CD14-positive monocyte (primary cell): Measurements from ENCODE around the gene SLIT3. TPM values are rescaled to one million over a fixed set of nuclear protein-coding genes. Genes with fewer than 3 reads are reported as not detected.

ENCODE experiments used
- DNase-seq, 3 donors: peaks; one replicate each; pipeline ENCODE4 v3.0.0-alpha.2; 2011 to 2022
- H2AFZ ChIP-seq: 2 replicates; pipeline ENCODE4 v1.6.0; 2012; ENCODE audit warnings: mild to moderate bottlenecking, low read depth, low read length, inconsistent platforms; ENCODE audit not compliant: insufficient read depth, poor library complexity, severe bottlenecking
- H3K27ac ChIP-seq, 2 donors: 1 replicate in 1 of 2; 2 replicates in 1 of 2; pipeline ENCODE4 v1.5.1; 2012 to 2013; ENCODE audit warnings: low read length in 2 of 2, control low read depth in 1 of 2, inconsistent platforms in 1 of 2, low read depth in 1 of 2, mild to moderate bottlenecking in 1 of 2
- H3K27me3 ChIP-seq, 2 donors: one replicate each; pipeline versions ENCODE4 v1.6.0 to v1.6.1; 2011 to 2013; ENCODE audit warnings: low read length in 2 of 2; ENCODE audit not compliant: control insufficient read depth in 2 of 2, insufficient read depth in 2 of 2
- H3K36me3 ChIP-seq, 2 donors: replicated peaks in 1 of 2; 1 replicate in 1 of 2; 2 replicates in 1 of 2; pipeline versions ENCODE4 v1.5.1 to v1.6.1; 2012 to 2013; ENCODE audit warnings: low read length in 2 of 2, control low read depth in 1 of 2, inconsistent platforms in 1 of 2, mild to moderate bottlenecking in 1 of 2; ENCODE audit not compliant: insufficient read depth in 2 of 2, control insufficient read depth in 1 of 2
- H3K4me1 ChIP-seq, 2 donors: 1 replicate in 1 of 2; 2 replicates in 1 of 2; pipeline versions ENCODE4 v1.5.1 to v1.6.1; 2012 to 2013; ENCODE audit warnings: low read length in 2 of 2, control low read depth in 1 of 2, inconsistent platforms in 1 of 2, mild to moderate bottlenecking in 1 of 2, moderate library complexity in 1 of 2; ENCODE audit not compliant: insufficient read depth in 2 of 2, control insufficient read depth in 1 of 2
- H3K4me2 ChIP-seq: replicated peaks from 2 replicates; pipeline ENCODE3; 2012; ENCODE audit warnings: low read length, moderate library complexity, mild to moderate bottlenecking; ENCODE audit not compliant: poor library complexity, severe bottlenecking; ENCODE audit errors: extremely low read depth
- H3K4me3 ChIP-seq, 3 experiments: fragments of 200-600 bp in 1 of 3; sonication (generic) in 1 of 3; replicated peaks in 1 of 3; 1 replicate in 2 of 3; 2 replicates in 1 of 3; pipeline ENCODE4 v1.5.1; 2011 to 2013; ENCODE audit warnings: low read length in 3 of 3, mild to moderate bottlenecking in 3 of 3, control low read depth in 2 of 3, low read depth in 2 of 3, inconsistent platforms in 1 of 3, moderate library complexity in 1 of 3
- H3K79me2 ChIP-seq: 2 replicates; pipeline ENCODE4 v1.6.0; 2012; ENCODE audit warnings: mild to moderate bottlenecking, control low read depth, inconsistent platforms, low read length, moderate library complexity; ENCODE audit not compliant: insufficient read depth
- H3K9ac ChIP-seq: 2 replicates; pipeline ENCODE4 v1.6.0; 2017; ENCODE audit warnings: low read length, mild to moderate bottlenecking; ENCODE audit not compliant: insufficient read depth, poor library complexity, severe bottlenecking
- H3K9me3 ChIP-seq, 2 donors: replicated peaks in 1 of 2; 1 replicate in 1 of 2; 2 replicates in 1 of 2; pipeline versions ENCODE4 v1.5.1 to v1.6.1; 2012 to 2013; ENCODE audit warnings: low read length in 2 of 2, control low read depth in 1 of 2; ENCODE audit not compliant: control insufficient read depth in 1 of 2, insufficient read depth in 1 of 2
- H4K20me1 ChIP-seq: 2 replicates; pipeline ENCODE4 v1.6.0; 2012; ENCODE audit warnings: mild to moderate bottlenecking, low read length, control low read depth, moderate library complexity; ENCODE audit not compliant: insufficient read depth
- H3K27ac Mint-ChIP-seq, 7 donors: one replicate each; pipeline ENCODE4 v1.8.0; 2020; ENCODE audit warnings: mild to moderate bottlenecking in 7 of 7, mixed read lengths in 7 of 7, moderate library complexity in 6 of 7, inconsistent platforms in 2 of 7
- H3K27me3 Mint-ChIP-seq, 3 donors: one replicate each; pipeline ENCODE4 v1.8.0; 2021 to 2022; ENCODE audit warnings: low read depth in 3 of 3, mild to moderate bottlenecking in 3 of 3, mixed read lengths in 3 of 3, moderate library complexity in 3 of 3, inconsistent platforms in 1 of 3
- H3K36me3 Mint-ChIP-seq, 2 donors: one replicate each; pipeline ENCODE4 v1.8.0; 2020; ENCODE audit warnings: mixed read lengths in 2 of 2, inconsistent platforms in 1 of 2, mild to moderate bottlenecking in 1 of 2
- H3K4me1 Mint-ChIP-seq: one replicate; pipeline ENCODE4 v1.8.0; 2020; ENCODE audit warnings: mild to moderate bottlenecking, mixed read lengths
- H3K4me3 Mint-ChIP-seq, 2 donors: one replicate each; pipeline ENCODE4 v1.8.0; 2020; ENCODE audit warnings: mild to moderate bottlenecking in 2 of 2, mixed read lengths in 2 of 2, moderate library complexity in 1 of 2
- H3K9me3 Mint-ChIP-seq, 7 donors: one replicate each; pipeline ENCODE4 v1.8.0; 2020 to 2022; ENCODE audit warnings: mixed read lengths in 7 of 7, mild to moderate bottlenecking in 6 of 7, moderate library complexity in 6 of 7, inconsistent platforms in 2 of 7
- WGBS: methylation state at CpG from one replicate; pipeline ENCODE4 v1.1.5; 2013; ENCODE audit warnings: missing lambda C conversion rate; ENCODE audit not compliant: insufficient coverage; 5-methylcytosine and 5-hydroxymethylcytosine counted together
- intact Hi-C, 2 donors: fragments of 100-400 bp; cut with micrococcal nuclease; formaldehyde crosslinking; loops; one replicate each; pipeline versions ENCODE4 v1.15.0 to v1.15.1; 2023
- polyA plus RNA-seq, 3 donors: library from polyadenylated mRNA; depleted of rRNA in 1 of 3; unstranded in 2 of 3; stranded (reverse) in 1 of 3; fragments of 300-500 nt in 2 of 3; fragments of >200 nt in 1 of 3; fragmentation: Illumina TruSeq in 2 of 3; gene quantifications; 1 replicate in 2 of 3; 2 replicates in 1 of 3; pipeline ENCODE4 v1.2.3, GENCODE V29; 2012 to 2021
- TF ChIP-seq, protein P1 (sequence below): fragments of 200-600 bp; IDR thresholded peaks from one replicate; pipeline ENCODE4 v1.8.0; 2022; ENCODE audit warnings: antibody characterized with exemption, mild to moderate bottlenecking

Gene SLIT3
- polyA plus RNA-seq, 3 donors = not detected

DNA sequence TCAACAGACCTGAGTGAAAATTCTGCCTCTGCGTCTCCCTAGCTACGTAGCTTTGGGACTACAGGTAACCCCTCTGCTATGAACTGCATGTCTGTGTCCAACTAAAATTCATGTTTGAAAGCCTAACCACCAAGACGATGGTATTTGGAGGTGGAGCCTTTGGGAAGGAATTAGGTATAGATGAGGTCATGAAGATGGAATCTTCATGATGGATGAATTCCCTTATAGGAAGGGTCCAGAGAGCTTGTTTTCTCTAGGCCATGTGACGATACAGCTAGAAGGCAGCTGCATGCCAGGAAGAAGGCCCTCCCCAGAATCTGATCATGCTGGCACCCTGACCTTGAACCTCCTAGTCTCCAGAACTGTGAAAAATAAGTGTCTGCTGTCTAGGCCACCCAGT lies 296.4 kb downstream of the SLIT3 start:
- Mint-ChIP-seq H3K27me3 (peaks cover 0 to 7% (median 5%) of the 10 kb centered on the region in 3 donors), H3K4me3 (no peak overlapping the region), H3K4me1 (no peaks in the 10 kb centered on the region), H3K27ac (no peak overlapping the region), H3K9me3 (peaks cover 0 to 1% (median 0%) of the 10 kb centered on the region in 7 donors), H3K36me3 (no peaks in the 10 kb centered on the region)
- 100% methylated on average over 2 of the region's 4 CpGs for WGBS
- Histone ChIP-seq H3K4me1 (no peaks in the 10 kb centered on the region), H3K27me3 (no peaks in the 10 kb centered on the region), H3K4me2 (no peak overlapping the region), H3K9me3 (no peaks in the 10 kb centered on the region), H2AFZ (no peak overlapping the region), H3K9ac (no peak overlapping the region), H3K36me3 (no peaks in the 10 kb centered on the region), H3K79me2 (no peaks in the 10 kb centered on the region), H4K20me1 (no peaks in the 10 kb centered on the region), H3K27ac (no peak overlapping the region), H3K4me3 (no peak overlapping the region)
- TF ChIP-seq, protein P1, sequence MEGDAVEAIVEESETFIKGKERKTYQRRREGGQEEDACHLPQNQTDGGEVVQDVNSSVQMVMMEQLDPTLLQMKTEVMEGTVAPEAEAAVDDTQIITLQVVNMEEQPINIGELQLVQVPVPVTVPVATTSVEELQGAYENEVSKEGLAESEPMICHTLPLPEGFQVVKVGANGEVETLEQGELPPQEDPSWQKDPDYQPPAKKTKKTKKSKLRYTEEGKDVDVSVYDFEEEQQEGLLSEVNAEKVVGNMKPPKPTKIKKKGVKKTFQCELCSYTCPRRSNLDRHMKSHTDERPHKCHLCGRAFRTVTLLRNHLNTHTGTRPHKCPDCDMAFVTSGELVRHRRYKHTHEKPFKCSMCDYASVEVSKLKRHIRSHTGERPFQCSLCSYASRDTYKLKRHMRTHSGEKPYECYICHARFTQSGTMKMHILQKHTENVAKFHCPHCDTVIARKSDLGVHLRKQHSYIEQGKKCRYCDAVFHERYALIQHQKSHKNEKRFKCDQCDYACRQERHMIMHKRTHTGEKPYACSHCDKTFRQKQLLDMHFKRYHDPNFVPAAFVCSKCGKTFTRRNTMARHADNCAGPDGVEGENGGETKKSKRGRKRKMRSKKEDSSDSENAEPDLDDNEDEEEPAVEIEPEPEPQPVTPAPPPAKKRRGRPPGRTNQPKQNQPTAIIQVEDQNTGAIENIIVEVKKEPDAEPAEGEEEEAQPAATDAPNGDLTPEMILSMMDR = no peak
- intact Hi-C loops = no loop called here
- DNase-seq = no peak

DNA sequence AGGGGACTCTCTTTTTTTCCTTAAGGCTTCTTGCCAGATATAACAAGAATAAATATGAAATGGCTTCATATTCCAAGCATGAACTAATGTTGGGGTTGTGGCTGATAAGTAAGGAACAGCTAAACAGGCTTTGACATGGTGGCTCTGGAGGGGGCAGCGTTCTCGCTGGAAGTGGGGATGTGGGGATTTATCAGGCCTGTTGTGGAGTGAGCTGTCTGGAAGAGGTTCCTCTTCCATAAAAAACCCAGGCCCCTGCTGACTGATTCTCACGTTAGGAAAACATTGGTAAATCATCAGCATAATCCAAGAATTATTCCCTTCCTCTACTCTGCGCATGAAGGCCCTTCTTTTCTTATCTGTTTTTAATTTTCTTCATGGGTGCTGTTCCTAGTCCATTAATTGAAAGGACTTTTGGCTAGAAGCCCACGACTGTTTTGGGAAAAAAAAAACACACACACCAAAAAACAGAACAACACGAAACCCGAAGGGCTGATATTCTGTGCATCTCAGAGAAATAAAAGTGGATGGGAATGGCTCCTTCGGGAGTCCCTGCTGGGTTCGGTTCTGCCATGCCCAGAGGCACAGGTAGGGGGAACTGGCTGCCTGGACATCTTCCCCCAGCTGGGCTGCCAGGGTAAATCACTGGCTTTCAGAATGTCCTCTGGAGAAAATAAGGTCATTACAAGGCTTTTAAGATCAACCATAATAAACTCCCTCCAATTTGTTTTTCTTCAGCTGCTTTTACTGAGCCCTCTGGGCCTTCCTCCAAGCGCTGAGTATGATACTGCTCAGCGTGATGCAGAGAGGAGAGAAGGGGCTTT lies 297.0 kb downstream of the SLIT3 start:
- intact Hi-C loops = no loop called here
- H3K4me1 ChIP-seq = no peaks in the 10 kb centered on the region
- WGBS = 92% methylated on average over 4 of the region's 11 CpGs
- H2AFZ ChIP-seq = no peak overlapping the region
- TF ChIP-seq, protein P1 = no peak
- no peak overlapping the region for H3K27ac Mint-ChIP-seq
- H3K27me3 Mint-ChIP-seq = peaks cover 0 to 4% (median 3%) of the 10 kb centered on the region in 3 donors
- H3K4me2 ChIP-seq = no peak overlapping the region
- no peaks in the 10 kb centered on the region for H3K9me3 ChIP-seq
- H4K20me1 ChIP-seq = no peaks in the 10 kb centered on the region
- no peak overlapping the region for H3K4me3 Mint-ChIP-seq
- peaks cover 0 to 1% (median 0%) of the 10 kb centered on the region in 7 donors for H3K9me3 Mint-ChIP-seq
- no peak overlapping the region for H3K9ac ChIP-seq
- no peaks in the 10 kb centered on the region for H3K79me2 ChIP-seq
- no peaks in the 10 kb centered on the region for H3K27me3 ChIP-seq
- H3K36me3 ChIP-seq = no peaks in the 10 kb centered on the region
- no peak for DNase-seq
- no peak overlapping the region for H3K27ac ChIP-seq
- no peak overlapping the region for H3K4me3 ChIP-seq
- no peaks in the 10 kb centered on the region for H3K36me3 Mint-ChIP-seq
- no peaks in the 10 kb centered on the region for H3K4me1 Mint-ChIP-seq
